ENCODE measurements around the gene ADAMTSL1.
"Not testable (repeated sequence)": the region's sequence is repeated elsewhere in the genome, so short reads cannot be mapped to it uniquely, and the experiment has no call there.

The ADAMTSL1 gene

DNA sequence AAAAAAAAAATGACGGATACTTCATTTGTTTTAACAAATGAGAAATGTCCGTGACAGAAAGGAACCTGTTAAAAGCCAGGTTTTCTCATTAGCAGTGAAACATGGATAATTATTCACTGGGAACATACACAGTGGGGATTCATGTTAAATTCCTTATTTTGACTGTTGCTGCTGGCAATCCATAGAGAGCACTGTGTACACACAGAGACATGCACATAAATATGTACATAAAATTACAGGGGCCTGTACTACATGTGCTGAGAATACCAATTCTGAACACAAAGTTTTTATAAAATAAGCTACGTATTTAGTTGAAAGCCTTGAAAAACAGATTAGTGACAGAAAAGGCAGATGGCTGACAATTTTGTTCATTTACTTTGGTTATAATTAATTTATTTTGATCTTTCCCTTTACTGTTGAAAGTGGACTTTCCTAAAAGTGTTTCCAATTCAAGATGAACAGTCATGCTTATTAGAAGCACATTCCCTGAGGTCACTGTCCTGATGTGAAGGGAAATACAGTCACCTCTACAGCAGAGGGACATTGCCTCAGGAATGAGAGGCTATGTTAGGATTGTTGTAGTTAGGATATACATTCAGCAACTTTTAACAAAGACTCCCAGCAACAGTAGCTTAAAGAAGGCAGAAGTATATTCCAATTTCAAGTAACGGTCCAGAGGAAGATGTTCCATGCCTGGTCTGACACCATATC, 392.3 kb downstream of the ADAMTSL1 start:
- Histone ChIP-seq H3K27ac (replicated peaks) (no peak overlapping the region), H3K4me3 (replicated peaks; ENCODE audit: insufficient read depth, low read length) (no peak overlapping the region), H3K27me3 (ENCODE audit: insufficient read depth, poor library complexity, severe bottlenecking) (no peaks in the 10 kb centered on the region)
- TF ChIP-seq, protein P1, sequence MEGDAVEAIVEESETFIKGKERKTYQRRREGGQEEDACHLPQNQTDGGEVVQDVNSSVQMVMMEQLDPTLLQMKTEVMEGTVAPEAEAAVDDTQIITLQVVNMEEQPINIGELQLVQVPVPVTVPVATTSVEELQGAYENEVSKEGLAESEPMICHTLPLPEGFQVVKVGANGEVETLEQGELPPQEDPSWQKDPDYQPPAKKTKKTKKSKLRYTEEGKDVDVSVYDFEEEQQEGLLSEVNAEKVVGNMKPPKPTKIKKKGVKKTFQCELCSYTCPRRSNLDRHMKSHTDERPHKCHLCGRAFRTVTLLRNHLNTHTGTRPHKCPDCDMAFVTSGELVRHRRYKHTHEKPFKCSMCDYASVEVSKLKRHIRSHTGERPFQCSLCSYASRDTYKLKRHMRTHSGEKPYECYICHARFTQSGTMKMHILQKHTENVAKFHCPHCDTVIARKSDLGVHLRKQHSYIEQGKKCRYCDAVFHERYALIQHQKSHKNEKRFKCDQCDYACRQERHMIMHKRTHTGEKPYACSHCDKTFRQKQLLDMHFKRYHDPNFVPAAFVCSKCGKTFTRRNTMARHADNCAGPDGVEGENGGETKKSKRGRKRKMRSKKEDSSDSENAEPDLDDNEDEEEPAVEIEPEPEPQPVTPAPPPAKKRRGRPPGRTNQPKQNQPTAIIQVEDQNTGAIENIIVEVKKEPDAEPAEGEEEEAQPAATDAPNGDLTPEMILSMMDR (IDR thresholded peaks at IDR 0.05; ENCODE audit: insufficient read depth, low read length), result no peak
- TF ChIP-seq, protein P2, sequence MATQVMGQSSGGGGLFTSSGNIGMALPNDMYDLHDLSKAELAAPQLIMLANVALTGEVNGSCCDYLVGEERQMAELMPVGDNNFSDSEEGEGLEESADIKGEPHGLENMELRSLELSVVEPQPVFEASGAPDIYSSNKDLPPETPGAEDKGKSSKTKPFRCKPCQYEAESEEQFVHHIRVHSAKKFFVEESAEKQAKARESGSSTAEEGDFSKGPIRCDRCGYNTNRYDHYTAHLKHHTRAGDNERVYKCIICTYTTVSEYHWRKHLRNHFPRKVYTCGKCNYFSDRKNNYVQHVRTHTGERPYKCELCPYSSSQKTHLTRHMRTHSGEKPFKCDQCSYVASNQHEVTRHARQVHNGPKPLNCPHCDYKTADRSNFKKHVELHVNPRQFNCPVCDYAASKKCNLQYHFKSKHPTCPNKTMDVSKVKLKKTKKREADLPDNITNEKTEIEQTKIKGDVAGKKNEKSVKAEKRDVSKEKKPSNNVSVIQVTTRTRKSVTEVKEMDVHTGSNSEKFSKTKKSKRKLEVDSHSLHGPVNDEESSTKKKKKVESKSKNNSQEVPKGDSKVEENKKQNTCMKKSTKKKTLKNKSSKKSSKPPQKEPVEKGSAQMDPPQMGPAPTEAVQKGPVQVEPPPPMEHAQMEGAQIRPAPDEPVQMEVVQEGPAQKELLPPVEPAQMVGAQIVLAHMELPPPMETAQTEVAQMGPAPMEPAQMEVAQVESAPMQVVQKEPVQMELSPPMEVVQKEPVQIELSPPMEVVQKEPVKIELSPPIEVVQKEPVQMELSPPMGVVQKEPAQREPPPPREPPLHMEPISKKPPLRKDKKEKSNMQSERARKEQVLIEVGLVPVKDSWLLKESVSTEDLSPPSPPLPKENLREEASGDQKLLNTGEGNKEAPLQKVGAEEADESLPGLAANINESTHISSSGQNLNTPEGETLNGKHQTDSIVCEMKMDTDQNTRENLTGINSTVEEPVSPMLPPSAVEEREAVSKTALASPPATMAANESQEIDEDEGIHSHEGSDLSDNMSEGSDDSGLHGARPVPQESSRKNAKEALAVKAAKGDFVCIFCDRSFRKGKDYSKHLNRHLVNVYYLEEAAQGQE (IDR thresholded peaks at IDR 0.05; ENCODE audit: insufficient replicate concordance, low read depth), result no peak
- TF ChIP-seq POLR2AphosphoS5 (IDR thresholded peaks at IDR 0.05; ENCODE audit: low read depth) (no peak), SPI1 (IDR thresholded peaks at IDR 0.05; ENCODE audit: borderline replicate concordance, low read depth) (no peak), GABPA (IDR thresholded peaks at IDR 0.05; ENCODE audit: low read depth) (no peak)
- DNase-seq (ENCODE audit: low read depth in 1 of 2, low spot score in 1 of 2), result no peak

DNA sequence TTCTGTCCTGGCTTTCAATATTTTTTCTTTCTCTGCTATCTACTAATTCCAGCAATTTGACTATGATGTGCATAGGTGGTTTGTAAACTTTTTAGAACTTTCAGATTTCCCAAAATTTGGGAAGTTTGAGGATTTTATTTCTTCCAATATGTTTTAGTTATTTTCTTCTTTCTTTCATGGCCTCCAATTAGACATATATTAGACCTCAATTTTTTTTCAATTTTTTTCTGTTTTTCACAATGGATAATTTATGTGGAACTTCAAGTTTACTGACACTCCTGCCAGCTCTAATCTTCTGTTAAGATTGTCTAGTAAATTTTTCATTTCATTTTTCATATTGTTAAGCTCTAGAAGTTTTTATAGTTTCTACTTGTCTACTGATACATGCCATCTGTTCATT, 395.8 kb downstream of the ADAMTSL1 start:
- H3K27me3 ChIP-seq (ENCODE audit: insufficient read depth, poor library complexity, severe bottlenecking), result no peaks in the 10 kb centered on the region
- H3K27ac ChIP-seq (replicated peaks), result no peak overlapping the region
- no peak overlapping the region for H3K4me3 ChIP-seq (replicated peaks; ENCODE audit: insufficient read depth, low read length)
- DNase-seq (ENCODE audit: low read depth in 1 of 2, low spot score in 1 of 2), result no peak
- TF ChIP-seq, protein P1 (IDR thresholded peaks at IDR 0.05; ENCODE audit: insufficient read depth, low read length), result no peak
- no peak for TF ChIP-seq GABPA (IDR thresholded peaks at IDR 0.05; ENCODE audit: low read depth)
- no peak for TF ChIP-seq SPI1 (IDR thresholded peaks at IDR 0.05; ENCODE audit: borderline replicate concordance, low read depth)
- no peak for TF ChIP-seq POLR2AphosphoS5 (IDR thresholded peaks at IDR 0.05; ENCODE audit: low read depth)
- TF ChIP-seq, protein P2 (IDR thresholded peaks at IDR 0.05; ENCODE audit: insufficient replicate concordance, low read depth), result no peak

DNA sequence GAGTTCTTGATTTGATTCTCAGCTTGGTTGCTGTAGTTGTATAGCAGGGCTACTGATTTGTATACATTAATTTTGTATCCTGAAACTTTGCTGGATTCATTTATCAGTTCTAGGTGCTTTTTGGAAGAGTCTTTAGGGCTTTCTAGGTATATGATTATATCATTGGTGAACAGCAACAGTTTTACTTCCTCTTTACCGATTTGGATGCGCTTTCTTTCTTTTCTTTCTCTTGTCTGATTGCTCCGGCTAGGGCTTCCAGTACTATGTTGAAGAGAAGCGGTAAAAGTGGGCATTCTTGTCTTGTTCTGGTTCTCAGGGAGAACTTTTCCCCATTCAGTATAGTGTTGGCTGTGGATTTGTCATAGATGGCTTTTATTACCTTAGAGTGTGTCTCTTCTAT, 400.1 kb downstream of the ADAMTSL1 start:
- no peak for TF ChIP-seq SPI1 (IDR thresholded peaks at IDR 0.05; ENCODE audit: borderline replicate concordance, low read depth)
- TF ChIP-seq, protein P1 (IDR thresholded peaks at IDR 0.05; ENCODE audit: insufficient read depth, low read length), result no peak
- no peak for TF ChIP-seq POLR2AphosphoS5 (IDR thresholded peaks at IDR 0.05; ENCODE audit: low read depth)
- no peak for TF ChIP-seq GABPA (IDR thresholded peaks at IDR 0.05; ENCODE audit: low read depth)
- TF ChIP-seq, protein P2 (IDR thresholded peaks at IDR 0.05; ENCODE audit: insufficient replicate concordance, low read depth), result no peak
- H3K4me3 ChIP-seq (replicated peaks; ENCODE audit: insufficient read depth, low read length), result no peak overlapping the region
- no peak for DNase-seq (ENCODE audit: low read depth in 1 of 2, low spot score in 1 of 2)
- H3K27me3 ChIP-seq (ENCODE audit: insufficient read depth, poor library complexity, severe bottlenecking), result no peaks in the 10 kb centered on the region
- H3K27ac ChIP-seq (replicated peaks), result no peak overlapping the region

DNA sequence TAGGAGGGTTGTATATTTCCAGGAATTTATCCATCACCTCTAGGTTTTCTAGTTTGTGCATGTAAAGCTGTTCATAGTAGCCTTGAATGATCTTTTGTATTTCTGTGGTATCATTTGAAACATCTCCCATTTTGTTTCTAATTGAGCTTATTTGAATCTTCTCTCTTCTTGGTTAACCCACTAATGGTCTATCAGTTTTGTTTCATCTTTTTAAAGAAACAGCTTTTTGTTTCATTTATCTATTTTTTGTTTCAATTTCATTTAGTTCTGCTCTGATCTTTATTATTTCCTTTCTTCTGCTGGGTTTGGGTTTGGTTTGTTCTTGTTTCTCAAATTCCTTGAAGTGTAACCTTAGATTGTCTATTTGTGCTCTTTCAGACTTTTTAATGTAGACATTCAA, 401.0 kb downstream of the ADAMTSL1 start:
- H3K27ac ChIP-seq (replicated peaks); DNase-seq (ENCODE audit: low read depth in 1 of 2, low spot score in 1 of 2); H3K4me3 ChIP-seq (replicated peaks; ENCODE audit: insufficient read depth, low read length); H3K27me3 ChIP-seq (ENCODE audit: insufficient read depth, poor library complexity, severe bottlenecking): not testable (repeated sequence)

All from HL-60 (cell line).